Left kidney (tissue), 2 donors: ENCODE results near the gene NOD2. TPM values are rescaled to one million over a fixed set of nuclear protein-coding genes. Genes with fewer than 3 reads are reported as not detected.

Source experiments
- DNase-seq: peaks from one replicate; pipeline ENCODE4 v3.0.0-alpha.2; 2013
- polyA plus RNA-seq: library from polyadenylated mRNA; unstranded; fragments of 120-200 nt; gene quantifications from one replicate; pipeline ENCODE4 v1.2.1, GENCODE V29; 2013; ENCODE audit not compliant: insufficient read length

The NOD2 gene
- polyA plus RNA-seq, 1 donor, result 0.65 TPM

DNA sequence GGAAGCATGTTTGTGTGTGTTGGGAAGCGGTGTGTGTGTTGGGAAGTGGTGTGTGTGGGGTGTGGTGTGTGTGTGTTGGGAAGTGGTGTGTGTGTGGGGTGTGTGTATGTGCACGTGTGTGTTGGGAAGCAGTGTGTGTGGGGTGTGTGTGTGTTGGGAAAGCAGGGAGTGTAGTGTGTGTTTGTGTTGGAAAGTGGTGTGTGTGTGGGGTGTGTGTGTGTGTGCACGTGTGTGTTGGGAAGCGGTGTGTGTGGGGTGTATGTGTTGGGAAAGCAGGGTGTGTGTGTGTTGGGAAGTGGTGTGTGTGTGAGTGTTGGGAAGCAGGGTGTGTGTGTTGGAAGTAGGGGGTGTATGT, 785 bp upstream of the NOD2 start:
- no peak for DNase-seq

DNA sequence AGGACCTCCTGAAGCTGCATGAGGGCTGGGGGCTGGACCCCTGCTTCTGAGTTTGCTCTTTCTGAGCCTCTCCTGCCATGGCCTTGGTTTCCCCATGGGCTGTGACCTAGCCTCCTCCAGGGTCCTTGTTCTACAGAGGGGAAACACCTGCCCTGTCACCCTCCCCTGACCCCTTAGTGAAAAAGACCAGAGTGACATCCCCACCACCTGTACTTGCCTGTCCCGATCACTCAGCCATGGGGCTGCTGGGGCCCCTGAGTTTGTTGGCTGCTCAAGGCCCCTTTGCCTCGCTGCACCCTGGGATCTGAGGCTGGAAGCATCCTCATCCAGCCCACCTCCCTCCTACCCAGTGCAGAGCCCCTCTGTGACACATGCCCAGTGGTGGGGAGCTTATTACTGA, 800 bp downstream of the NOD2 start:
- DNase-seq, result no peak

- no peak for DNase-seq
These were observed 1.9 kb downstream of the NOD2 start for GRCh38 chr16:50695017-50696000.

GRCh38 chr16:50696126-50696525, 2.7 kb downstream of the NOD2 start:
- DNase-seq, result no peak

- DNase-seq, result no peak
These were observed 3.4 kb downstream of the NOD2 start for GRCh38 chr16:50696575-50697420.

- no peak for DNase-seq
These were observed 4.0 kb downstream of the NOD2 start for GRCh38 chr16:50697421-50697715.

GRCh38 chr16:50697881-50698767, 4.7 kb downstream of the NOD2 start:
- no peak for DNase-seq

DNA sequence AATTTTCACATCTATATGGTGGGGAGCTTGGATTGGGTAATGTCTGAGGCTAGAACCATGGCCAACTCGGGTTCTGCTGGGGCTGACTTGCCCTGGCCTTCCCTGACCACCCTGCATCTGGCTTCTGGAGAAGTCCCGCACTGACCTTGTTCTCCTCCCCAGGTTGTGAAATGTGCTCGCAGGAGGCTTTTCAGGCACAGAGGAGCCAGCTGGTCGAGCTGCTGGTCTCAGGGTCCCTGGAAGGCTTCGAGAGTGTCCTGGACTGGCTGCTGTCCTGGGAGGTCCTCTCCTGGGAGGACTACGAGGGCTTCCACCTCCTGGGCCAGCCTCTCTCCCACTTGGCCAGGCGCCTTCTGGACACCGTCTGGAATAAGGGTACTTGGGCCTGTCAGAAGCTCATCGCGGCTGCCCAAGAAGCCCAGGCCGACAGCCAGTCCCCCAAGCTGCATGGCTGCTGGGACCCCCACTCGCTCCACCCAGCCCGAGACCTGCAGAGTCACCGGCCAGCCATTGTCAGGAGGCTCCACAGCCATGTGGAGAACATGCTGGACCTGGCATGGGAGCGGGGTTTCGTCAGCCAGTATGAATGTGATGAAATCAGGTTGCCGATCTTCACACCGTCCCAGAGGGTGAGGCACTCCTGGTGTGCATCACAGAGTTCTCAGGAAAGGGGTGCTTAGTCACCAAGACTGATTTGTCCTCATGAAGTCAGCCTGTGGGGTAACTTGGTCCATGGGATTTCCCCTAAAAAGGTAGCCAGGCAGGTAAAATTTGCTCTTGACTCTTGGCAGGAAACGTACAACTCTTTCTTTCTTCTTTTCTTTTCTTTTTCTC, 6.1 kb downstream of the NOD2 start:
- DNase-seq, result no peak

GRCh38 chr16:50702725-50703124, 9.3 kb downstream of the NOD2 start:
- DNase-seq, result no peak

GRCh38 chr16:50704245-50704644, 10.8 kb downstream of the NOD2 start:
- no peak for DNase-seq

- DNase-seq, result no peak
These were observed 12.2 kb downstream of the NOD2 start for GRCh38 chr16:50705436-50706110.

DNA sequence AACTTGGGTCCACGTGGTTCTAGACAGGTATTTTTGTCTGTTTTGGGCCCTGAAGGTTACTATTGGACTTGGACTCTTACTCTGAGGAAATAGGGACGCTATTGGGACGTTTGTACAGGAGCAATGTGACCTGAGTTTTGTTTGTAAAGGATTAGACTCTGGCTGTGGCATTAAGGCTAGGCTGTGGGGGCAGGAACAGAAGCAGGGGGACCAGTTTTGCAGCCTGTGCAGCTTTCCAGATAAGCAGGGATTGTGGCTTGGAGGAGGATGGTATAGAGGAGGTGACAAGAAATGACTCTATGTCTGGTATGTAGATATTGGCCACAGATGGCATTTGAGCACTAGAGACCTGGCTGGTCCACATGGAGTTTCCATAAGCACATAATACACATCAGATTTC, 12.8 kb downstream of the NOD2 start:
- DNase-seq, result no peak

GRCh38 chr16:50708373-50709060, 15.1 kb downstream of the NOD2 start:
- DNase-seq, result no peak

- DNase-seq, result no peak
These were observed 15.8 kb downstream of the NOD2 start for GRCh38 chr16:50709061-50709684.

- DNase-seq, result no peak
These were observed 16.6 kb downstream of the NOD2 start for GRCh38 chr16:50709980-50710379.

DNA sequence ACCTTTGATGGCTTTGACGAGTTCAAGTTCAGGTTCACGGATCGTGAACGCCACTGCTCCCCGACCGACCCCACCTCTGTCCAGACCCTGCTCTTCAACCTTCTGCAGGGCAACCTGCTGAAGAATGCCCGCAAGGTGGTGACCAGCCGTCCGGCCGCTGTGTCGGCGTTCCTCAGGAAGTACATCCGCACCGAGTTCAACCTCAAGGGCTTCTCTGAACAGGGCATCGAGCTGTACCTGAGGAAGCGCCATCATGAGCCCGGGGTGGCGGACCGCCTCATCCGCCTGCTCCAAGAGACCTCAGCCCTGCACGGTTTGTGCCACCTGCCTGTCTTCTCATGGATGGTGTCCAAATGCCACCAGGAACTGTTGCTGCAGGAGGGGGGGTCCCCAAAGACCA, 17.6 kb downstream of the NOD2 start:
- DNase-seq, result no peak

- DNase-seq, result no peak
These were observed 18.6 kb downstream of the NOD2 start for GRCh38 chr16:50711862-50712559.

GRCh38 chr16:50712560-50712898, 19.1 kb downstream of the NOD2 start:
- no peak for DNase-seq

- DNase-seq, result no peak
These were observed 19.6 kb downstream of the NOD2 start for GRCh38 chr16:50712956-50713355.
